NCI-H82 treated with DMSO at 0.1 percent for 48 hours (cell line): ENCODE measurements around the gene MANEAL.

Experiments
- DNase-seq: peaks from one replicate; lab custom pipeline; 2025; ENCODE audit not compliant: unreplicated experiment; lab: John Stamatoyannopoulos, UW

Gene MANEAL

DNA sequence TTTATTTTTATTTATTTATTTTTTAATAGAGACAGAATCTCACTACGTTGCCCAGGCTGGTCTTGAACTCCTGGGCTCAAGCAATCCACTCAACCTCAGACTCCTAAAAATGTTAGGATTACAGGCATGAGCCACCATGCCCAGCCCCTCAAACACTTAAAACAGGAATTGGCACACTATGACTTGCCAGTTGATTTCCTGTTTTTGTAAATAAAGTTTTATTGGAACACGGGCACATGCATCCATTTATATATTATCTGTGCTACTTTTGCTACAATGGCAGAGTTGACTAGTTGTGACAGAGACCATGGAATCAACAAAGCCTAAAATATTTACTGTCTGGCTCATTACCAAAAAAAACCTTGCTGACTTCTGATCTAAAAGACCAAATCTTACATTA, 30.4 kb downstream of the MANEAL start:
- no peak for DNase-seq

DNA sequence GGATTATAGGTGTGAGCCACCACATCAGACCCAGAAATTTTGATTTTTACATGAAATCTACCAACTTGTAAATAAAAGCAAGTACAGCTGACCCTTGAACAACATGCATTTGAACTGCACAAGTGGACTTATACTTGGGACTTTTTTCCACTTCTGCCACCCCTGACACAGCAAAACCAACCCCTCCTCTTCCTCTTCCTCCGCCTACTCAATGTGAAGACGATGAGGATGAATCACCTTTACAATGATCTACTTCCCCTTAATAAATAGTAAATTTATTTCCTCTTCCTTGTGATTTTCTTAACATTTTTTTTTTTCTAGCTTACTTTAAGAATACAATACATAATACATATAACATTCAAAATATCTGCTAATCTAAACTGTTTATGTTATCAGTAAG, 31.9 kb downstream of the MANEAL start:
- no peak for DNase-seq

DNA sequence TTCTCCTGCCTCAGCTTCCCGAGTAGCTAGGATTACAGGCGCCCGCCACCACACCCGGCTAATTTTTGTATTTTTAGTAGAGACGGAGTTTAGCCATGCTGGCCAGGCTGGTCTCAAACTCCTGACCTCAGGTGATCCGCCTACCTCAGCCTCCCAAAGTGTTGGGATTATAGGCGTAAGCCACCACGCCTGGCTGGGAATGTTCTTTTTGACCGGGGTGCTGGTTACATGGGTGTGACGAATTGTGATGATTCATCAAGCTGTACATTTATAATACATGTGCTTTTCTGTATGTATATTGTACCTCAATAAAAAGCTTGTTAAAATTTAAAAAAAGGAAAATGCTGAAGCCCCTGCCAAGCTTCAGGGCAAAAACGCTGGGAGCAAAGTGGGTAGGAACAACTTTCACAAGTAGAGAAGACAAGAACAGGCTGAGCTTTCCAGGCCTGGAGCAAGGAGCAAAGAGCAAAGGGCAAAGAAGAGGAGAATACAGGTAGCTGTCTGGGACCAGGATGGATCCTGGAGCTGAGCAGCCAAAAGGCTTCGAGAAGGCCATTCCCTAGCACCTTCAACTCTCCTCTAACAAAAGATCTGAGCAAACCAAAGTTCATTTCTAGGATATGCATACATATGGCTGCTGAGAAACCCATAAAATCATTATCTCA, 34.9 kb downstream of the MANEAL start:
- no peak for DNase-seq

DNA sequence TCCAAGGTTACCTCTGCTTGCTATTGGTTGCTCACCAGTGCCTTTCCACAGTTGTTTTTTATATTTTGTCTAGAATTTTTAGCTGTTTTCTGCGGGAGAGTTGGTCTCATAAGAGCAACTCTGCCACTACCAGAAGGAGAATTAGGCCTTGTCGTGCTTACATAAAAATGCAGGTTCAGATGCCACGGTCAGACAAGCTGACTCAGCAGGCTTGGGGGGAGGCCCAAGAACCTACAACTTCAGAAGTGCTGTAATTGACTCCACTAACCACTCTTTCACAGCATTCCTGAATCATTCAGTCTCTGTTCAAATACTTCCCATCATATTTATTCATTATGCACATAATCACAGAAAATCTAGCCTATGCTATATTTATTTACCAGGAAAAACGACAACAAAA, 37.5 kb downstream of the MANEAL start:
- DNase-seq, result no peak

DNA sequence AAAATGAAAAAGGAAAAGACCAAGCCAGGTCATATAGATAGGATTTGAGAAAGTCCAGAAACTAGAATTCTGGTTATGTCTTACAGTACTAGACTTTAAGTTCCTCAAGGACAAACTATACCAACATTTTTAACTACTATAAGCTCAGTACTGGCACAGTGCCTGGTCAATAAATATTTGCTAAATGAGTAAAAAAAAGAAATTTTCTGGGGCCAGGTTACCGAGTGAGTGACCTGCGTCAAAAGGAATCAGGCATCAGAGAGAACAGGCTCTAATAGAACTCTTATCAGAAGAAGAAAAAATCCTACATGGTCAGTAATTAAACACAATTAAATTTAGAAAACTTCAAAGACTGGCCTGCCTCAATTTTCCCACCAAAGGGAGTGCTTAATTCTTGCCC, 38.2 kb downstream of the MANEAL start:
- no peak for DNase-seq

DNA sequence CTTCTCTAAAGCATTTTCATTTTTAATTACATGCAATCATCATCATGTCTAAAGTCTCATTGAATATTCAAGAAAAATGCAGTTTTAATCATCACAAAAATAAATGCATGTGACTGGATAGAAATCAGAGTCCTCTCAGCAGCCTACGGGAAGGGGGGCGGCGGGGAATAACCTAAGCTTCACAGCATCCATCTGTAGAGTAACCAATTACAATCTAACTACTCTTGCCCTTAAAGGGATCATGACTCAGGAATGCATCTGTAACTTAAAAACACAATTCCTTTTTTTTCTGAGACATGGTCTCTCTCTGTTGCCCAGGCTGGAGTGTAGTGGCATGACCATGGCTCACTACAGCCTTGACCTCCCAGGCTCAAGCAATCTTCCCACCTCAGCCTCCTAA, 43.1 kb downstream of the MANEAL start:
- no peak for DNase-seq

DNA sequence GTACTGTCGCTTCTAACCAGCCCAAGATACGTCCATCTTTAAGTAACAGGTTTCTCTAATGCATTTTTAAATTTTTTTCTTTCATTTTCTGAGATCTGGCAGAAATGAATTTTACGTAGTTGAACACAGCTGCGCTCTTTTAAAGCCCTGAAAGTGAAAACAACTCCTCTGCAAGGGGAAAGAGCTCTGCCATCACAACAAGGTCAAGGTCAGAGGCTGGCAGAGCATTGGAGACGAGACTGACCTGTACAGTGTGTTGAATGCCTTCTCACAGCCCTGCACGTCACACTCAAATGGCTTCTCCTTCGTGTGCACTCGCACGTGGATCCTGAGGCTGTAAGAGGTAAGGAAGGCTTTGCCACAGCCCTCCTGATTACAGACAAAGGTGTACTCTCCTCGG, 46.0 kb downstream of the MANEAL start:
- DNase-seq, result no peak

DNA sequence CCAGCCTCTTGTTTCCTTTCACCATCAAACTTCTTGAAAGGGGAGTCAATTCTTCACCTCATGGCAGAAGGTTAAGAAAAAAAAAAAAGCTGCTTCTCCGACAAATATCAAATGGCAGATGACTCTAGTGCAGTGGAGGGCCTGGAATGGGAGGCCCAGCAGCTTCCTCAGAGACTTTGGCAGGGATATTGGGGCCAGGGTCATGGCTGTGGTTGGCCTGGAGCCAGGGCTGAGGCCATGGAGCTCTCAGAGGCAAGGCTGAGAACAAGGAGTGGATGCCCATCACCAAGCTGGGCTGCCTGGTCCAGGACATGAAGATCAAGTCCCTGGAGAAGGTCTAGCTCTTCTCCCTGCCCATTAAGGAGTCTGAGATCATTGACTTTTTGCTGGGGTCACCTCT, 47.1 kb downstream of the MANEAL start:
- DNase-seq, result no peak

DNA sequence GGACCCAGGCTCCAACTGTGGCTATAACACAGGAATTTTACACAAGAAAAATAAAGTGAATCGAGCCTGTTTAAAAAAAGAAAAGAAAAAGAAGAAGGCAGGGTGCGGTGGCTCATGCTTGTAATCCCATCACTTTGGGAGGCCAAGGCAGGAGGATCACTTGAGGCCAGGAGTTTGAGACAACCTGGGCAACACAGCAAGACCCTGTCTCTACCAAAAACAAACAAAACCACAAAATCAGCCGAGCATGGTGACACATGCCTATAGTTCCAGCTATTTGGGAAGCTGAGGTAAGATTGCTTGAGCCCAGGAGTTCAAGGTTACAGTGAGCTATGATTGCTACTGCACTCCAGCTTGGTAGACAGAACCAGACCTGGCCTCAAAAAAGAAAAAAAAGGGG, 48.0 kb downstream of the MANEAL start:
- DNase-seq, result no peak

DNA sequence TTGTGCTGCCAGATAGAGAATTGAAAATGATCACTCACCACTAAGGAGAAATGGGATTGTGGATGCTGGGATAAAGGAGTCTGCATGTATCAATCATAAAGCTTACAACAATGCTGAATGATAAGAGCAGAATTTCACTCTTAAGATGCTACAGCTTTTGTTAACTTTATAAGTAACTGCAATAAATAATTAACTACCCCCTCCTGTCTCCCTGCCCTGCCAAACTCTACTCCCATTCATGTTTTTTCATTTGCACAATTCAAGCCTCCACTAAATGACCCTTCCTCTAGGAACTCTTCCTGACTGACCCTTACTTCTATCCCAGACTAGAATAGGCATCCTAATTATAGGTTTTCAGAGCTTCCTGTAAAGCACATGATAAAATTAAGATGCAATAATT, 50.9 kb downstream of the MANEAL start:
- DNase-seq, result no peak

DNA sequence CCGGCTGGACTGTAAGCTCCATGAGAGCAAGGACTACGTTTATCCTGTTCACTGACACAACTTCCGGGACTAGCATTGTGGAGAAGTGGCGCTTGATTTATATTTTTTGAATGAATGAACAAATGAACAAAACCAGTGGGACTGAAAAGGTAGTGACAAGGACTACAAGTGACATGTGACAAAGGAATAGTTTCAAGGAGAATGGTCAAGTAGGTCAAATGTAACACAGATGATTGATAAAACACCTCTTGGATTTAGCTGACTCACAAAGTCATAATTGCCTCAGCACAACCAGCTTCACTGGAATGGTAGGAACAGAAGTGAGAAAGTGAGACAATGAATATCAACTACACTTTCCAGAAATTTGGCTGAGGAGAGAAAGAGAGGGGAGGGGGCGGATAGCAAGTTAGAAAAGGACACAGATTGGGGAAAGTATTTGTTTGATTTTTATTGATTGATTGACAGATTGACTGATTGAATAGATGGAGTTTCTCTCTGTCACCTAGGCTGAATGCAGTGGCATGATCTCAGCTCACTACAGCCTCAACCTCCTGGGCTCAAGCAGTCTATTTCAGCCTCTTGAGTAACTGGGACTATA, 51.5 kb downstream of the MANEAL start:
- no peak for DNase-seq

DNA sequence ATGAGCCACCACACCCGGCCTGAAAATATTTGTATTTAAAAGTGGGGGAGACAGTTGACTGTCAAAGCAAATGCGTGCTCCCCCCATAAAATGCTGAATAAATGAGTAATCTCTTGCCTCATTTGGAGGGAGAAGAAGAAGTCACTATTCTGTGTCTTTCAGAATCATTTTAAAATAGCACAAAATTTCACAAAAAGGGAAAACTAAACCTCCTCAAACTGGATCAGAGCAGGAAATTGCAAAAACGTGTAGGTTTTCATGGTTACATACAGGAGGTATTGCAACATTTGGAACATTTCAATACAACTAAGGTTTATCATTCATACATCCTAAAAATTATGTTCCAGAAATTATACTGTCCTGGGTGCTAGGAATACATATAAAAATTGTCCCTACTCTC, 52.1 kb downstream of the MANEAL start:
- DNase-seq, result no peak

DNA sequence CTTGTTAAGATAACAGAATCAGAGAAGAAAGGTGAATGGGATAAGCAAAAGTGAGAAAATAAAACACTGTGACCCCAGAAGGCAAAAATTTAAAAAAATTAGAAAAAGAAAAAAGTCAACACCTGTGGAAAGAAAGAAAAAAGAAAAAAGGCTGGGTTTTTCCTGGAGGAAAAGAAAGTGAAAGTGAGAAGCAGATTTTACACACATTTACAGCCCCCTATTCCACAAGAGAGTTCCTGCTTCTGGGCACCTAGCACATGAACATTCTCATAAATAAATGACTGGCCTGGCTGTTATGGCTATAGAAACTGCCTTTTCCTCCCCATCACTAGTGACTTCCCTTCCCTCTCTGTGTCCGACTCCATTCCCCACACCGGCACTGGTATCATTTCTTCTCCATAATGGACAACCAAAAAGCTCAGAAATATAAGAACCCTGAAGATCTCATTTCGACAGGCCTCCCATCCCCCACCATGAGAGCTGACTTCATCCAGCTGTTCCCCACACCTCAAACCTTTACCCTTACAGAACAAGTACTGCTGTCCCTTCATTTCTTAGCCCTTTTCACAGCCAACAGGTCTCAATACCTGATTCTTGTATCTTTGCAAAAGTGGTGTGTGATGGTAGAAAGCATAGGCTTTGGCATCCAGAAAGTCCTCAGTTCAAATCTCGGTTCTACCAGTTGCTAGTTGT, 53.1 kb downstream of the MANEAL start:
- DNase-seq, result no peak

DNA sequence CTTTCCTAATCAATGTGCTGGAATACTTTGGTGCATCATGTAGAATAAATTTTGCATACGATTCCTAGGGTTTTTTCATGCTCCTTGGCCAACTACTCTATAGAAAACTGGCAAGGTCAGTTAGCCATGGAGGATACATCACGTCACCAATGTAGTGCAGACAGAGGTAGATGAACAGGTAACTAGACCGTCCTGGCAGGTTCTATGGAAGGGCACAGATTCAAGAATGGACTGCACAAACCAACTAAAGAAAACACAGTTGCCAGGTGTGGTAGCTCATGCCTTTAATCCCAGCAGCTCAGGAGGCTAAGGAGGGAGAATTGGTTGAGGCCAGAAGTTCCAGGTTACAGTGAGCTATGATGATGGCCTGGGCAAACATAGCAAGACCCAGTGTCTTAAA, 55.8 kb downstream of the MANEAL start:
- DNase-seq, result no peak

DNA sequence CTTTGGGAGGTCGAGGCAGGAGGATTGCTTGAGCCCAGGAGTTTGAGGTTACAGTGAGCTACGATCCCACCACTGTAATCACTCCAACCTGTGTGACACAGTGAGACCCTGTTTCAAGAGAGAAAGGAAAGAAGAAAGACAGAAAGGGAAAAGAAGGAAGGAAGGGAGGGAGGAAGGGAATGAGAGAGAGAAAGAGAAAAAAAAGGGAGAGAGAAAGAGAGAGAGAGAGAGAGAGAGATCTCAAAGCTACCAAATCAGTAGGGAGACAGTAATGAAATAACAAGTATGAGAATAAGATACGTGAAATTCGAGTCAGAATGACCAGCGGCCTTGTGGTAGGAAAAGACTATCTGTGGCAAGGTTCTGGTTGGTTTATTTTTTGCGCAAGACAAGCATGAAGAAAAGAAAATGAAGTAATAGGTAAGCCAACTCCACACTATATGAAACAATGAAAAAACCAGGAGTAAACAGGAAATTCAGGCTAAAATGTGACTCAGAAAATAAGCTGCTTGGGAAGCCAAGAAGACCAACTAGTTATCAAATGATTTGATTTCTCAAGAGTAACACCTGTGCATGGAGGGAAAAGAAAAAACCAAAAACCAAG, 56.8 kb downstream of the MANEAL start:
- no peak for DNase-seq
